Stomach (tissue), 4 donors: ENCODE data around the gene GCK.

Experiments used
- EP300 ChIP-seq: sonication (generic); formaldehyde crosslinking; IDR thresholded peaks from one replicate; pipeline ENCODE4 v1.6.1; 2017; ENCODE audit warnings: antibody characterized with exemption
- POLR2A ChIP-seq, 4 donors: fragments of 450-650 bp; IDR thresholded peaks; one replicate each; pipeline ENCODE4 v1.6.1; 2016; ENCODE audit warnings: antibody characterized with exemption in 4 of 4, control low read depth in 2 of 4, mild to moderate bottlenecking in 1 of 4, moderate library complexity in 1 of 4
- POLR2AphosphoS5 ChIP-seq, 3 donors: sonication (generic); formaldehyde crosslinking; IDR thresholded peaks; one replicate each; pipeline ENCODE4 v1.6.1; 2016; ENCODE audit warnings: antibody characterized with exemption in 3 of 3
- TF ChIP-seq, protein P1 (sequence below), 7 experiments: fragments of 450-650 bp in 4 of 7; fragments of 200-600 bp in 3 of 7; sonication (generic) in 3 of 7; IDR thresholded peaks; one replicate each; pipeline ENCODE4 v1.5.1; 2016 to 2019; ENCODE audit warnings: antibody characterized with exemption in 7 of 7, control low read depth in 2 of 7, mild to moderate bottlenecking in 1 of 7

DNA sequence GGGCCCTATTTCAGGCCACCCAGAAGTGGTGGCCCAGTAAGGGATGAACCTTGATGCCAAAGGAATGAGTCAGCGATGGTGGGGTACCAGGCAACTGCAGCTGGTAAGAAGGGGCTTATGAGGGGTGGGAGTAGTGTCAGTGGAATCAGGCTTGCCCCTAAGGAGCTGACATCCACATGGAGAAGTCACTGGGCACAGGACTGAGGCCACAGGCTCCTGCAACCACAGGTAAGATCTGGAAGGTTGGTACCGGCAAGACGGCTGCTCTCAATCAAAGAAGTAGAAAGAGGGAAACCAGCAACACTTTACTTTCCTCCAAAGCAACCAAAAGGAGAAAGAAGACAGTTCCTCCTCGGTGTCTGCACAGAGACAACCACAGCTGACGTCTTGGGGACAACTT, 2.5 kb downstream of the GCK start:
- TF ChIP-seq, protein P1, sequence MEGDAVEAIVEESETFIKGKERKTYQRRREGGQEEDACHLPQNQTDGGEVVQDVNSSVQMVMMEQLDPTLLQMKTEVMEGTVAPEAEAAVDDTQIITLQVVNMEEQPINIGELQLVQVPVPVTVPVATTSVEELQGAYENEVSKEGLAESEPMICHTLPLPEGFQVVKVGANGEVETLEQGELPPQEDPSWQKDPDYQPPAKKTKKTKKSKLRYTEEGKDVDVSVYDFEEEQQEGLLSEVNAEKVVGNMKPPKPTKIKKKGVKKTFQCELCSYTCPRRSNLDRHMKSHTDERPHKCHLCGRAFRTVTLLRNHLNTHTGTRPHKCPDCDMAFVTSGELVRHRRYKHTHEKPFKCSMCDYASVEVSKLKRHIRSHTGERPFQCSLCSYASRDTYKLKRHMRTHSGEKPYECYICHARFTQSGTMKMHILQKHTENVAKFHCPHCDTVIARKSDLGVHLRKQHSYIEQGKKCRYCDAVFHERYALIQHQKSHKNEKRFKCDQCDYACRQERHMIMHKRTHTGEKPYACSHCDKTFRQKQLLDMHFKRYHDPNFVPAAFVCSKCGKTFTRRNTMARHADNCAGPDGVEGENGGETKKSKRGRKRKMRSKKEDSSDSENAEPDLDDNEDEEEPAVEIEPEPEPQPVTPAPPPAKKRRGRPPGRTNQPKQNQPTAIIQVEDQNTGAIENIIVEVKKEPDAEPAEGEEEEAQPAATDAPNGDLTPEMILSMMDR (IDR thresholded peaks at IDR 0.05): no peak
- no peak for TF ChIP-seq POLR2A (IDR thresholded peaks at IDR 0.05)
- TF ChIP-seq POLR2AphosphoS5 (IDR thresholded peaks at IDR 0.05): no peak
- no peak for TF ChIP-seq EP300
